Left hindlimb (tissue), 1 donor: ENCODE results near the gene EGFR.

ENCODE experiments used
- DNase-seq: peaks from one replicate; pipeline ENCODE4 v3.0.0-alpha.2; 2018

EGFR gene

GRCh38 chr7:55235115-55235514, 216.3 kb downstream of the EGFR start:
- DNase-seq = no peak

- no peak for DNase-seq
These were observed 217.0 kb downstream of the EGFR start for GRCh38 chr7:55235801-55236200.

GRCh38 chr7:55236476-55236875, 217.7 kb downstream of the EGFR start:
- DNase-seq = no peak

DNA sequence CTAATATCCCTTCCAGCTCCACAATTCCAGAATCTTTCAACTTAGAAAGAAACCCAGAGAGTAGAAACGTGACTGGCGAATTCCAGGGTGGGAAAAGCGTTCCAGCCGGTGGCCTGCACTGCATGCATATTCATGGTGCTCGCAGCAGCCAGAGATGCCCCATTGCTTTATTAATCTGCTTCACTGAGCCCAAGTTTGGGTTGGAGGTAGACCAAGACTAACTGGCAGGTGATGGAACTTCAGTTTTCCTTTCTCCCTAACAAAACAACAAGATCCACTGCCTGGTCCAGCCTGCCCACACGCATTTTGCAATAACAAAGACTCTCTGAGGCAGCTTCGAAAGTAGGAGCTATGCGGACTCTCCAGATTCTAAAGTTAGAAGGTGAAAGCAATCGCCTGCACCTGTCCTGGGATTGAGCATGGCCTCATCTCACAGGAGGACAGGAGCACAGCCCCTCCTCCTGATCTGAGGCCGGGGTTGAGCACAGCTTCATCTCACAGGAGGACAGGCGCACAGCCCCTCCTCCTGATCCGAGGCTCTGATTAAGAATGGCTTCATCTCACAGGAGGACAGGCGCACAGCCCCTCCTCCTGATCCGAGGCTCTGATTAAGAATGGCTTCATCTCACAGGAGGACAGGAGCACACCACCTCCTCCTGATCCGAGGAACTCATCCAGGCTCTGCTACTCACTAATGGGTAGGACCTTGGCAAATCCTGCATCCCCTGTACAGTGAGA, 218.5 kb downstream of the EGFR start:
- DNase-seq = no peak

- DNase-seq = no peak
These were observed 220.6 kb downstream of the EGFR start for GRCh38 chr7:55239406-55239805.

DNA sequence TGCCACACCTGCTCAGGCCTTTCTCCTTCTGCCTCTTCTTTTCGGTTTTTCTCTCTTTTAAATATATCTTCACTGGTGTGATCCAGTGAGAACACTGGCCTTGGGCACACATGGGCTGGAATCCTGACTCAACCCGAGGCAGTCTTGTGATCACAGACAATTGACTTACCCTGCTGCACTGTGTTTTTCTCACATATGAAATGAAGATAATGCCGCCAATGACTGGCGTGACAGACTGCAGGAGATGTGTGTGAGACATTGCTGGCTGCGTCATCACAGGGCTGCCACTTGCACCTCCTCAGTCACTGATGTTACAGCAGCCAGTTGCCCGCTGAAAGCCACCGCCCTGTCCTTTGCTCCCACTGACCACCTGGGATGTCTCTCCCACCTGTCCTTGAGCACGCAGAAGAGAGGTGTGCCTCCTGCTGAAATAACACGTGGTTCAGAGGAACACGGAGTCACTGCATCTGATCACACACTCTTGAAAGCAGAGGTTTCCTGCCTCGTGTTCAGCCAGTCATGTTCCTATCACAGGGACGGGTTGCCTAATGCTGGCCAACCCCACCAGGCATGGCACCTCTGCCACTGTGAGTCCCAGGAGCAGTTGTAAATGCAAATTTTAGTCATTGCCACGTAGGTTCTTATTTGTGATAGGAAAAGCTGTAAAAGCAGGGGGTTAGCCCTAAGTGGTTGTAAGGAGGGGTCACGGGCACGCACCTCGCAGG, 221.8 kb downstream of the EGFR start:
- DNase-seq = no peak

- DNase-seq = no peak
These were observed 223.1 kb downstream of the EGFR start for GRCh38 chr7:55241958-55242357.

DNA sequence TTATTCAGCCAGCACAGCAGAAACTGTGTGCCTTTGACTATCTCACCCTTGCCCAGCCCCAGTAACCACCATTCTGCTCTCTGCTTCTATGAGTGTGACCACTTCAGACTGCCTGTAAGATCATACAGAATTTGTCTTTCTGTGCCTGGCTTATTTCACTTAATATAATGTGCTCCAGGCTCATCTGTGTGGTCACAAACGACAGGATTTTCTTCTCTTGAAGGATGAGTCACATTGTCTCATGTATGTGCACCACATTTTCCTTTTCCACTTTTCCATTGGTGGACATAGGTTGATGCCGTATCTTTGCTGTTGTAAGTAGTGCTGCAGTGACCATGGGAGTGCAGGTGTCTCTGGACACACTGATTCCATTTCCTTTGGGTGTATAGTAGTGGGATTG, 223.8 kb downstream of the EGFR start:
- no peak for DNase-seq

DNA sequence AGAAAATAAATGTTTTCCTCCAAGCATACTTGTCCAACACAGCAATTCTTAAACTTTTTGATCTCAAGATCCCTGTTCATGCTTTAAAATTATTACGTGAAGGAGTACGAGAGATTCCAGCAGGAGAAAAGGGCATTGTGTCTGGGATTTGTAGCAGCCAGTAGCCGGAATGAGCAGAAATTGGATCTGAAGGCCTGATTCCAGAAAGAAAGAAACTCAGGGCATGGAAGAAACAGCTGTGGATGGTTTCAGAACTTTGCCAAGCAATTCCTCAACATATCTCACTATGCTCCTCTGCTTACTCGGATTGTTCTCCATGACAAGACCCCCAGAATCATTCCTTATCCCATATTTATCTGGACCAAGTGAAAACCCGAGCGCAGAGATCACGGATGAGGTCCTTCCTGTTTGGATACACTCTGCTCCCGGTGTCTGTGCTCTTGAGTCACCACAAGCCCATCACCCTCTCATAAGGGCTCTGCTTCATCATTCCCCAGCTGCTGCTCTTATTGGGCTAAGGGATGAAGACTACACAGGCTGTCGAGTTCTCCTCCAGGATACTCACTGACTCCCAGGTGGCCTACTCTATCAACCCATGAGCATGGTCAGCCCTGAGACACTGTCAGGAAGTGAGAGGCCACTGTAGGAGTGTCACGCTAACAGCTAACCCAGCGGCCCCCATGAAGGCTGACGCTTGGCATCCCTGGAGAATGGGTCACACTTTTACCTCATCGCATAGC, 225.4 kb downstream of the EGFR start:
- no peak for DNase-seq

GRCh38 chr7:55245271-55245723, 226.5 kb downstream of the EGFR start:
- no peak for DNase-seq

- no peak for DNase-seq
These were observed 227.4 kb downstream of the EGFR start for GRCh38 chr7:55246171-55246570.

DNA sequence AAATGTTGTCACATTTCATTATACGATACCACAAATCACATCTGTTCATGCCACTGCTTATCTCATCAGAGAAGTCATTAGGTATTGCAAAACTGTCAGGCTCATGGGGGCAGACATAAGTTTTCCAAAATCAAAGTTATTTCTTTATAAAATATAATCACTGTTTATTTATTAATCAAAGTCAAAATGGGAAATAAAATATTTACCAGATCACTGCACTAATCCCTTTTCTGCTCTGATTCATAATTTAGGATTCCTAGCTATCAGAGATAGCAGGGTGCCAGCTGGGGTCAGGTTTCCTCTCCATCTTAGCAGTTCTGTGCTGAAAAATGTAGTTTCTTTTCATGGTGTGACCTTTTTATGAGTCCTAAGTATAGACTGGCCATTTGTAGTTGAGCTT, 228.6 kb downstream of the EGFR start:
- no peak for DNase-seq

- no peak for DNase-seq
These were observed 229.7 kb downstream of the EGFR start for GRCh38 chr7:55248526-55248925.

DNA sequence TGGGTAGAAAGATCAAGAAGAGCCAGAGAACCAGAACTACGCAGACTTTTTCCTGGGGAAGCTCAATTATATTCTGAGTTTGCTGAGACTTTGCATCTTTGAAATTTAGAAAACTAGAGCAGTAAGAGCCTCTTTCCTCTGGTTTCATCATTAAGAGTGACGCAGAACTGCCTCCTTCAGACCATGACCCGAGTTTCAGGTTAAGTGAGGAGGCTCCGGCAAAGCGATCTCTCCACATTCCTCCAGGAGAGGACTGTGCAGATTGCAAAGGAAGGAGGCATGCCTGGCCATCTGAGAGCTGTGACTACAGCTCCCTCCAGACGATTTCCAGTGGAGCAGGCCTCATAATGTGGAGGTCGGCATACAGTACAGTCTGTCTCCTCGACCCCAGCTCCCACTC, 230.5 kb downstream of the EGFR start:
- DNase-seq = no peak

DNA sequence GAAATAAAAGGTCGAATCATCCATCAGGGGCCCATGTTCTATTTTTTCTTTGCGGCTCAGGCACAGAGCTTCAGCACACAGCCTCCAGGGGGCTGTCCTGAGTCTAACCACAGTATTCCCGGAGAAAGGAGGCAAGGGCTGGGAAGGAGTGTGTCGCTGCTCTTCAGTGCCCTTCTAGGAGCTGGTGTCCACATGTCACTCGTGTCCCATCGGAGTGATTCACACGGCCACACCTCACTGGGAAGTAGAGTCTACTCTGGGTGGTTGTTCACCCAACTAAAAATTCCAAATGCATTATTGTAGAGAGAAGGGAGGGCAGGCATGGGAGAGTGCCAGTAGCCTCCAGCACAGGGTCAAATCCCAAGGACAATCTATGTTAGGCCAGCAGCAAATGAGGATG, 231.5 kb downstream of the EGFR start:
- DNase-seq = no peak

DNA sequence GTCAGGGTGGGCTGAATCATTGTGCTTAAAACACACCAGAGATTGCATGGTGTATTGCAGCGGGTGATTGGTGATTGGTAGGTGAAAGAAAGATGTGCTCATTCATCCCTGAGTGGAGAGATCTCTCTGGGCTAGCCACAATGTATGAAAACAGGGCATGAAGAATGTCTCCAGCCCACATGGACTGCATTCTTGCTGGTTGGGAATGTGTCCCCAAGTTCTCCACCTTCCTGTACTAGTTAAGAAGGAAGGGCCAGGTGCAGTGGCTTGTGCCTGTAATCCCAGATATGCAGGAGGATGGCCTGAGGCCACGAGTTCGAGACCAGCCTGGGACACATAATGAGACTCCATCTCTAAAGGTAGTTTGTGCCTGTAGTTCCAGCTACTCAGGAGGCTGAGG, 232.5 kb downstream of the EGFR start:
- DNase-seq = no peak

GRCh38 chr7:55251911-55252310, 233.1 kb downstream of the EGFR start:
- DNase-seq = no peak

- no peak for DNase-seq
These were observed 233.6 kb downstream of the EGFR start for GRCh38 chr7:55252386-55252785.

DNA sequence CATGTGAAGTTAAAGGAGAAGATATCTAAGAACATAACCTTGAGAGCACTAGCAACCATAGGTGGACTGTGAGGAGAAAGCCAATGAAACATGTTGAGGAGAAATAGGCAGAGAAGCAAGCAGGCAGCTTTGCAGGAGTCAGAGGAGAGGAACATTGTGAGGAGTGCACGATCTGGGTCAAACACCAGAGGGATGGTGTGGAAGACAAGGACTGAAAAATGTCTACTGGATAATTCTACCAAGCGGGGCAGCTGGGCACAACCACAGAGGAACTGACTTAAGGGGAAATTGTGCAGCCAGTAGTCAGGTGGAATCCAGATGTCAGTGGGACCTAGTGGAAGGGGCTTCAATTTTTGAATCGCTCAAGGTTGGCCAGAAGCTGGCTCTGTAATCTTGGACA, 234.4 kb downstream of the EGFR start:
- DNase-seq = no peak

DNA sequence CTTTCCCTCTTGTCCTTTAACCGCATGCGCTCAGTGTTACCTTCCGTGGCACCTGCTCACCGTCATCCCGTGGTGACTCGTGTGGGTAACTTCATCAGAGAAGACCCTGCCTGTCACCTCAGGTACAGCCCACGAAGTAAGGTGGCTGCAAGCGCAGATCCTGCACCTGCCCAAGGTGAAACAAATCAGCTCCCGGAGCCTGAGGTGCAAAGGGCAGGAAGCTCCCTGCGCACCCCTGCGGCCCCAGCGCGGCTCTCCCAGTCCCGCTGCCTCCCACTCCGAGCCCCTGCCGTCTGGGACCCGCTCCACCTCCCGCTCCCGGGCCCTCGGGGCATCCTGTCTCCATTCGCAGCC, 235.4 kb downstream of the EGFR start:
- no peak for DNase-seq

DNA sequence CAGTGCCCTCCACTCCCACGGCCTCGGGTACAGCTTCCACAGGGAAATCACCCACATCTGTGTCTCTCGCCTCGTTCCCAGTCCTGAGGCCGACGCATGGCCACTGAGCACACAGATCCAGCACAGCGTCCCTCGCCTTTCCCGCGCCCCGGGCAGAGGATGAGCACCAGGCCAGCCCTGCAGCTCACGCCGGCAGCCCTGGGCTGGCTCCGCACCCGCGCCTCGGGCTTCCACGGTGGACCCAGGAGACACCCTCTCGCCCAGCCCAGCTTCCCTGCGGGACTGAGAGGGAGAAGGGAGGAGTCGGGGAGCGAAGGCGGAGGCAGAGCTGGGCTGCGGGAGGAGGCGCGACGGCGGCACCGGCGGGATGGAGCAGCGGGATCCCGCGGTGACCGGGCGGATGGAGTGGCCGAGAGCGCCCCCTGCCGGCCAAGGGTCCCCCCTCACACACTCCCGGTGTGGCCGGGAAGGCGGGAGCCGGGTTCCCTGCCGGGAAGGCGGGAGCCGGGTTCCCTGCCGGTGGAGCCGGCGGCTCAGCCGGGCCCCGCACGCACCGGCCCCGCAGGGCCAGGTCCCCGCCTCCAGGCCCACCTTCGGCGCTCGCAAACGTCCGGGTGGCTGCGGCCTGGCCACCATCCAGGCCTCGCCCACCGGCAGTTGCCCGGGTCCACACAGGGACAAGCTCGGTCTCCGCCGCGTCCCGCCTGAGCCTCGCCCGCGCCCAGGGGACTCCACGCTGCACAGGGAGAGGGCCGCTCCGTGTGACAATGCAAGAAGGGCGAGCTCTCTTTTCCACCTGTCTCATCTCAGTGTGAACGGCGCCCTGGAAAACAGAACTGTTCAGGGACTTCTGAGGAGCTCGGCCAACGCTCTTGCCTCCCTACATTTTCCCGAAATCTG, 236.0 kb downstream of the EGFR start:
- peak; percentile 90 for DNase-seq

- DNase-seq = peak; percentile 85
These were observed 237.0 kb downstream of the EGFR start for GRCh38 chr7:55255496-55256445.
